ENCODE data around the gene COBLL1.

Gene COBLL1

GRCh38 chr2:164756773-164757172, 84.8 kb downstream of the COBLL1 start:
- no peaks in the 10 kb centered on the region for H3K9me3 ChIP-seq
- TF ChIP-seq CTCF (IDR thresholded peaks at IDR 0.05; ENCODE audit: low read depth, low read length): no peak
- no peaks in the 10 kb centered on the region for H3K36me3 ChIP-seq
- H3K4me1 ChIP-seq: no peaks in the 10 kb centered on the region
- no peak overlapping the region for H3K4me3 ChIP-seq (ENCODE audit: low read depth, low read length)
- no peaks in the 10 kb centered on the region for H3K27me3 ChIP-seq
- DNase-seq: no peak

- TF ChIP-seq CTCF (IDR thresholded peaks at IDR 0.05; ENCODE audit: low read depth, low read length): no peak
- H3K4me1 ChIP-seq: no peaks in the 10 kb centered on the region
- DNase-seq: no peak
Observed at GRCh38 chr2:164755952-164756351, 85.7 kb downstream of the COBLL1 start.

GRCh38 chr2:164754157-164755093, 87.2 kb downstream of the COBLL1 start:
- Histone ChIP-seq H3K36me3 (no peaks in the 10 kb centered on the region), H3K9me3 (no peaks in the 10 kb centered on the region), H3K27me3 (no peaks in the 10 kb centered on the region), H3K4me3 (ENCODE audit: low read depth, low read length) (no peak overlapping the region), H3K4me1 (no peaks in the 10 kb centered on the region)
- TF ChIP-seq CTCF (IDR thresholded peaks at IDR 0.05; ENCODE audit: low read depth, low read length): no peak
- DNase-seq: no peak

More at GRCh38 chr2:164755952-164756351, 85.7 kb downstream of the COBLL1 start:
- Histone ChIP-seq H3K36me3 (no peaks in the 10 kb centered on the region), H3K4me3 (ENCODE audit: low read depth, low read length) (no peak overlapping the region), H3K27me3 (no peaks in the 10 kb centered on the region), H3K9me3 (no peaks in the 10 kb centered on the region)

GRCh38 chr2:164752956-164753355, 88.7 kb downstream of the COBLL1 start:
- no peak for TF ChIP-seq CTCF (IDR thresholded peaks at IDR 0.05; ENCODE audit: low read depth, low read length)
- Histone ChIP-seq H3K4me1 (no peaks in the 10 kb centered on the region), H3K4me3 (ENCODE audit: low read depth, low read length) (no peak overlapping the region), H3K9me3 (no peaks in the 10 kb centered on the region), H3K36me3 (no peaks in the 10 kb centered on the region), H3K27me3 (no peaks in the 10 kb centered on the region)
- no peak for DNase-seq

- Histone ChIP-seq H3K9me3 (no peaks in the 10 kb centered on the region), H3K27me3 (no peaks in the 10 kb centered on the region), H3K36me3 (no peaks in the 10 kb centered on the region), H3K4me3 (ENCODE audit: low read depth, low read length) (no peak overlapping the region), H3K4me1 (no peaks in the 10 kb centered on the region)
- no peak for DNase-seq
- TF ChIP-seq CTCF (IDR thresholded peaks at IDR 0.05; ENCODE audit: low read depth, low read length): no peak
Observed at GRCh38 chr2:164747783-164748433, 93.7 kb downstream of the COBLL1 start.

GRCh38 chr2:164747140-164747539, 94.5 kb downstream of the COBLL1 start:
- TF ChIP-seq CTCF (IDR thresholded peaks at IDR 0.05; ENCODE audit: low read depth, low read length): no peak
- Histone ChIP-seq H3K4me3 (ENCODE audit: low read depth, low read length) (no peak overlapping the region), H3K36me3 (no peaks in the 10 kb centered on the region), H3K4me1 (no peaks in the 10 kb centered on the region), H3K27me3 (no peaks in the 10 kb centered on the region), H3K9me3 (no peaks in the 10 kb centered on the region)
- DNase-seq: no peak
